Ovary (tissue), 3 donors: ENCODE results near the gene GET4.
"Not testable (repeated sequence)": the region's sequence is repeated elsewhere in the genome, so short reads cannot be mapped to it uniquely, and the experiment has no call there.

Source experiments
- POLR2A ChIP-seq: fragments of 450-650 bp; IDR thresholded peaks from one replicate; pipeline ENCODE4 v1.6.1; 2017; ENCODE audit warnings: antibody characterized with exemption, mild to moderate bottlenecking, moderate library complexity
- TF ChIP-seq, protein P1 (sequence below), 3 donors: fragments of 450-650 bp in 2 of 3; fragments of 200-600 bp in 1 of 3; IDR thresholded peaks; one replicate each; pipeline versions ENCODE4 v1.5.1 to v1.8.0; 2016 to 2022; ENCODE audit warnings: antibody characterized with exemption in 3 of 3, mild to moderate bottlenecking in 1 of 3
- donor health status: DM: no; HTN: no; CAD: no.

DNA sequence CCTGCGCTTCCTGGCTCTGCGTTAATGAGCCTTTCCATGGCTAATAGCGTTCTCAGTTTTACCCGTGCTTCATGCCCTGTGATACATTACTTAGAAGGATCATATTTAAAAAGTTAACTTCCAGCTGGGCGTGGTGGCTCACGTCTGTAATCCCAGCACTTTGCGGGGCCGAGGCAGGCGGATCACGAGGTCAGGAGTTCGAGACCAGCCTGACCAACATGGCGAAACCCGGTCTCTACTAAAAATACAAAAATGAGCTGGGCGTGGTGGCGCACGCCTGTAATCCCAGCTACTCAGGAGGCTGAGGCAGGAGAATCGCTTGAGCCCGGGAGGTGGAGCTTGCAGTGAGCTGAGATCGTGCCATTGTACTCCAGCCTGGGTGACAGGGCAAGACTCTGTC lies 3.7 kb upstream of the GET4 start:
- TF ChIP-seq, protein P1, sequence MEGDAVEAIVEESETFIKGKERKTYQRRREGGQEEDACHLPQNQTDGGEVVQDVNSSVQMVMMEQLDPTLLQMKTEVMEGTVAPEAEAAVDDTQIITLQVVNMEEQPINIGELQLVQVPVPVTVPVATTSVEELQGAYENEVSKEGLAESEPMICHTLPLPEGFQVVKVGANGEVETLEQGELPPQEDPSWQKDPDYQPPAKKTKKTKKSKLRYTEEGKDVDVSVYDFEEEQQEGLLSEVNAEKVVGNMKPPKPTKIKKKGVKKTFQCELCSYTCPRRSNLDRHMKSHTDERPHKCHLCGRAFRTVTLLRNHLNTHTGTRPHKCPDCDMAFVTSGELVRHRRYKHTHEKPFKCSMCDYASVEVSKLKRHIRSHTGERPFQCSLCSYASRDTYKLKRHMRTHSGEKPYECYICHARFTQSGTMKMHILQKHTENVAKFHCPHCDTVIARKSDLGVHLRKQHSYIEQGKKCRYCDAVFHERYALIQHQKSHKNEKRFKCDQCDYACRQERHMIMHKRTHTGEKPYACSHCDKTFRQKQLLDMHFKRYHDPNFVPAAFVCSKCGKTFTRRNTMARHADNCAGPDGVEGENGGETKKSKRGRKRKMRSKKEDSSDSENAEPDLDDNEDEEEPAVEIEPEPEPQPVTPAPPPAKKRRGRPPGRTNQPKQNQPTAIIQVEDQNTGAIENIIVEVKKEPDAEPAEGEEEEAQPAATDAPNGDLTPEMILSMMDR (IDR thresholded peaks at IDR 0.05), result not testable (repeated sequence)
- TF ChIP-seq POLR2A, result not testable (repeated sequence)
